H9 (cell line): ENCODE results near the gene NRK. TPM values are rescaled to one million over a fixed set of nuclear protein-coding genes. Genes with fewer than 3 reads are reported as not detected.
A peak's percentile ranks its signal among the peaks of the same experiment; 100 is the strongest.
"Not testable (repeated sequence)": the region's sequence is repeated elsewhere in the genome, so short reads cannot be mapped to it uniquely, and the experiment has no call there.

Experiments
- DNase-seq: peaks from one replicate; pipeline ENCODE4 v3.0.0-alpha.2; 2017
- H2AFZ ChIP-seq: one replicate; pipeline ENCODE4 v1.6.1; 2013; ENCODE audit warnings: mild to moderate bottlenecking, low read length, control low read depth, moderate library complexity
- H2AK5ac ChIP-seq: 2 replicates; pipeline ENCODE4 v1.6.1; 2013; ENCODE audit warnings: low read length, control low read depth, mixed read lengths; ENCODE audit not compliant: insufficient read length
- H2BK120ac ChIP-seq: one replicate; pipeline ENCODE4 v1.6.1; 2013; ENCODE audit warnings: low read depth, mild to moderate bottlenecking, low read length, control low read depth, inconsistent platforms; ENCODE audit not compliant: poor library complexity, severe bottlenecking
- H2BK12ac ChIP-seq: 2 replicates; pipeline ENCODE4 v1.6.1; 2013; ENCODE audit warnings: low read length, control low read depth, mixed read lengths, low read depth; ENCODE audit not compliant: insufficient read length
- H2BK15ac ChIP-seq: 2 replicates; pipeline ENCODE4 v1.6.1; 2013; ENCODE audit warnings: low read depth, low read length, control low read depth
- H2BK20ac ChIP-seq: one replicate; pipeline ENCODE4 v1.6.1; 2013; ENCODE audit warnings: low read depth, mild to moderate bottlenecking, low read length, control low read depth, inconsistent platforms; ENCODE audit not compliant: poor library complexity, severe bottlenecking
- H2BK5ac ChIP-seq: 2 replicates; pipeline ENCODE4 v1.6.1; 2013; ENCODE audit warnings: low read length, control low read depth, mixed read lengths; ENCODE audit not compliant: insufficient read length
- H3K14ac ChIP-seq: 2 replicates; pipeline ENCODE4 v1.6.1; 2013; ENCODE audit warnings: low read length, control low read depth; ENCODE audit not compliant: insufficient read depth
- H3K18ac ChIP-seq: 2 replicates; pipeline ENCODE4 v1.6.1; 2013; ENCODE audit warnings: low read depth, mild to moderate bottlenecking, mixed read lengths, low read length, control low read depth; ENCODE audit not compliant: insufficient read length
- H3K23ac ChIP-seq: 2 replicates; pipeline ENCODE4 v1.6.1; 2013; ENCODE audit warnings: low read length, control low read depth, mixed read lengths, low read depth; ENCODE audit not compliant: insufficient read length
- H3K23me2 ChIP-seq: 2 replicates; pipeline ENCODE4 v1.6.1; 2013; ENCODE audit warnings: low read depth, mild to moderate bottlenecking, mixed read lengths, low read length, control low read depth; ENCODE audit not compliant: insufficient read length, poor library complexity, severe bottlenecking
- H3K27ac ChIP-seq: 2 replicates; pipeline ENCODE4 v1.5.1; 2013; ENCODE audit warnings: low read length, control low read depth, mixed read lengths, low read depth; ENCODE audit not compliant: insufficient read length
- H3K27me3 ChIP-seq: 2 replicates; pipeline ENCODE4 v1.6.1; 2013; ENCODE audit warnings: low read length, control low read depth, inconsistent platforms; ENCODE audit not compliant: insufficient read depth
- H3K4ac ChIP-seq: 2 replicates; pipeline ENCODE4 v1.6.1; 2013; ENCODE audit warnings: low read depth, mild to moderate bottlenecking, control low read depth, inconsistent platforms, low read length, moderate library complexity
- H3K4me1 ChIP-seq: 2 replicates; pipeline ENCODE4 v1.6.1; 2013; ENCODE audit warnings: low read length, control low read depth, inconsistent platforms; ENCODE audit not compliant: insufficient read depth
- H3K4me2 ChIP-seq: 2 replicates; pipeline ENCODE4 v1.6.1; 2013; ENCODE audit warnings: low read length, control low read depth, mixed read lengths; ENCODE audit not compliant: insufficient read length, insufficient read depth
- H3K56ac ChIP-seq: 2 replicates; pipeline ENCODE4 v1.6.1; 2013; ENCODE audit warnings: low read depth, mild to moderate bottlenecking, mixed read lengths, low read length, control low read depth; ENCODE audit not compliant: insufficient read length
- H3K79me1 ChIP-seq: 2 replicates; pipeline ENCODE4 v1.6.1; 2013; ENCODE audit warnings: low read depth, mild to moderate bottlenecking, moderate library complexity, low read length, control low read depth, inconsistent platforms; ENCODE audit not compliant: insufficient read depth, poor library complexity, severe bottlenecking
- H3K79me2 ChIP-seq: 2 replicates; pipeline ENCODE4 v1.6.1; 2013; ENCODE audit warnings: low read length, control low read depth, inconsistent platforms; ENCODE audit not compliant: insufficient read depth
- H3K9ac ChIP-seq: 2 replicates; pipeline ENCODE4 v1.6.1; 2013; ENCODE audit warnings: low read length, control low read depth, mixed read lengths; ENCODE audit not compliant: insufficient read length; ENCODE audit errors: extremely low read depth
- H3K9me3 ChIP-seq: one replicate; pipeline ENCODE4 v1.6.1; 2013; ENCODE audit warnings: low read depth, low read length, inconsistent platforms; ENCODE audit not compliant: control insufficient read depth
- H3T11ph ChIP-seq: one replicate; pipeline ENCODE4 v1.6.1; 2013; ENCODE audit warnings: mild to moderate bottlenecking, low read length, control low read depth, inconsistent platforms
- H4K20me1 ChIP-seq: one replicate; pipeline ENCODE4 v1.6.1; 2013; ENCODE audit not compliant: control insufficient read depth, insufficient read length, insufficient read depth
- H4K5ac ChIP-seq: 2 replicates; pipeline ENCODE4 v1.6.1; 2013; ENCODE audit warnings: low read depth, mild to moderate bottlenecking, mixed read lengths, low read length, control low read depth; ENCODE audit not compliant: insufficient read length
- H4K8ac ChIP-seq: replicated peaks from 2 replicates; pipeline ENCODE4 v1.6.1; 2013; ENCODE audit warnings: low read length, control low read depth, mixed read lengths, low read depth; ENCODE audit not compliant: insufficient read length
- H4K91ac ChIP-seq: 2 replicates; pipeline ENCODE4 v1.6.1; 2013; ENCODE audit warnings: low read depth, mild to moderate bottlenecking, moderate library complexity, mixed read lengths, low read length, control low read depth; ENCODE audit not compliant: insufficient read length
- H3K27ac Mint-ChIP-seq, 3 experiments: 2 replicates in 2 of 3; 3 replicates in 1 of 3; pipeline ENCODE4 v1.8.0; 2020 to 2021; ENCODE audit warnings: mixed read lengths in 3 of 3, mild to moderate bottlenecking in 1 of 3, moderate library complexity in 1 of 3
- H3K27me3 Mint-ChIP-seq: 2 replicates; pipeline ENCODE4 v1.8.0; 2021; ENCODE audit warnings: low read depth, mild to moderate bottlenecking, moderate library complexity, mixed read lengths
- H3K36me3 Mint-ChIP-seq, 3 experiments: 2 replicates in 2 of 3; 3 replicates in 1 of 3; pipeline ENCODE4 v1.8.0; 2020 to 2021; ENCODE audit warnings: low read depth in 3 of 3, mixed read lengths in 3 of 3; ENCODE audit not compliant: insufficient read depth in 1 of 3
- H3K4me1 Mint-ChIP-seq, 2 experiments: 2 replicates each; pipeline ENCODE4 v1.8.0; 2020; ENCODE audit warnings: mixed read lengths in 2 of 2
- H3K4me3 Mint-ChIP-seq, 2 experiments: 2 replicates in 1 of 2; 3 replicates in 1 of 2; pipeline ENCODE4 v1.8.0; 2020 to 2021; ENCODE audit warnings: mild to moderate bottlenecking in 2 of 2, mixed read lengths in 2 of 2, moderate library complexity in 1 of 2
- H3K9me3 Mint-ChIP-seq, 2 experiments: 2 replicates in 1 of 2; 3 replicates in 1 of 2; pipeline ENCODE4 v1.8.0; 2020; ENCODE audit warnings: mild to moderate bottlenecking in 2 of 2, mixed read lengths in 2 of 2, moderate library complexity in 1 of 2
- WGBS: extraction: QIAGEN DNeasy Blood & Tissue Kit; methylation state at CpG from one replicate; pipeline ENCODE4 v1.1.7; 2013; ENCODE audit warnings: missing lambda C conversion rate, low lambda C conversion rate, mixed read lengths; ENCODE audit not compliant: insufficient read length; ENCODE audit errors: extremely low coverage; 5-methylcytosine and 5-hydroxymethylcytosine counted together
- total RNA-seq: library from RNA; stranded (reverse); gene quantifications from 2 replicates; pipeline ENCODE4 v1.2.1, GENCODE V29; 2021
- TF ChIP-seq, protein P1 (sequence below): fragments of 200-600 bp; sonication (generic); conservative IDR thresholded peaks from 3 replicates; pipeline ENCODE4 v1.8.0; 2021; ENCODE audit warnings: antibody characterized with exemption, mild to moderate bottlenecking

NRK gene
- total RNA-seq, 1 experiment from 2014 or later: 1.4 TPM

DNA sequence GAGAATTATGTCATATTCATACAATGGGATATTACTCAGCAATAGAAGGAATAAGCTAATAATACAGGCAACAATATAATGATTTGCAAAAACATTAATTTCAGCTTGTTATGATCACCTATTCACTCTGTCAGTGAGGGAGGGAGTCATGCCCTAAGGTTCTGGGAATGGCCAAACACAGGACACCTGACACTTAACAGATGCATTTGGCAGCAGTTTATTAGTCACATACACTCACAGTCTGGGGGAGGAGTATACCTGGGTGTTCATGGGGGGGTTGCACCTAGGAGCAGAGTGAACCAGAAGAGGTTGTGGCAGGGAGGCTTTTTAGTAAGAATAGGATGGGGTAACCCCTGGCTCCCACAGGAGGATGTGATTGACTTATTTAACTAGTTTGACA is 177.9 kb downstream of the NRK start:
- Histone ChIP-seq H3T11ph (no peak overlapping the region), H2BK12ac (no peak overlapping the region), H3K27ac (no peak overlapping the region), H3K79me2 (no peaks in the 10 kb centered on the region), H3K18ac (no peak overlapping the region), H2BK20ac (no peak overlapping the region), H3K4me2 (no peak overlapping the region), H3K9me3 (peaks cover 8% of the 10 kb centered on the region), H3K27me3 (no peaks in the 10 kb centered on the region), H3K9ac (no peak overlapping the region), H4K5ac (no peak overlapping the region), H3K4me1 (no peaks in the 10 kb centered on the region), H2BK120ac (no peak overlapping the region), H3K23ac (no peak overlapping the region), H4K20me1 (no peaks in the 10 kb centered on the region), H2BK15ac (no peak overlapping the region), H3K23me2 (no peaks in the 10 kb centered on the region), H2AK5ac (no peak overlapping the region), H4K91ac (no peak overlapping the region), H3K56ac (no peak overlapping the region), H3K79me1 (no peaks in the 10 kb centered on the region), H4K8ac (no peak overlapping the region), H2BK5ac (no peak overlapping the region), H3K14ac (no peak overlapping the region), H3K4ac (no peak overlapping the region), H2AFZ (no peak overlapping the region)
- H3K4me3 Mint-ChIP-seq: no peak overlapping the region
- peak overlapping the region in 1 of 3 experiments; percentile 50; a peak in 1 of 7 replicates for H3K27ac Mint-ChIP-seq
- H3K36me3 Mint-ChIP-seq: peaks cover 0 to 4% (median 0%) of the 10 kb centered on the region in 3 experiments; a peak in 3 of 7 replicates
- H3K9me3 Mint-ChIP-seq: peaks cover 44 to 79% of the 10 kb centered on the region in 2 experiments
- TF ChIP-seq, protein P1, sequence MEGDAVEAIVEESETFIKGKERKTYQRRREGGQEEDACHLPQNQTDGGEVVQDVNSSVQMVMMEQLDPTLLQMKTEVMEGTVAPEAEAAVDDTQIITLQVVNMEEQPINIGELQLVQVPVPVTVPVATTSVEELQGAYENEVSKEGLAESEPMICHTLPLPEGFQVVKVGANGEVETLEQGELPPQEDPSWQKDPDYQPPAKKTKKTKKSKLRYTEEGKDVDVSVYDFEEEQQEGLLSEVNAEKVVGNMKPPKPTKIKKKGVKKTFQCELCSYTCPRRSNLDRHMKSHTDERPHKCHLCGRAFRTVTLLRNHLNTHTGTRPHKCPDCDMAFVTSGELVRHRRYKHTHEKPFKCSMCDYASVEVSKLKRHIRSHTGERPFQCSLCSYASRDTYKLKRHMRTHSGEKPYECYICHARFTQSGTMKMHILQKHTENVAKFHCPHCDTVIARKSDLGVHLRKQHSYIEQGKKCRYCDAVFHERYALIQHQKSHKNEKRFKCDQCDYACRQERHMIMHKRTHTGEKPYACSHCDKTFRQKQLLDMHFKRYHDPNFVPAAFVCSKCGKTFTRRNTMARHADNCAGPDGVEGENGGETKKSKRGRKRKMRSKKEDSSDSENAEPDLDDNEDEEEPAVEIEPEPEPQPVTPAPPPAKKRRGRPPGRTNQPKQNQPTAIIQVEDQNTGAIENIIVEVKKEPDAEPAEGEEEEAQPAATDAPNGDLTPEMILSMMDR: no peak
- H3K4me1 Mint-ChIP-seq: no peaks in the 10 kb centered on the region
- no peaks in the 10 kb centered on the region; the same call in 1 of the 2 replicates for H3K27me3 Mint-ChIP-seq
- DNase-seq: no peak

DNA sequence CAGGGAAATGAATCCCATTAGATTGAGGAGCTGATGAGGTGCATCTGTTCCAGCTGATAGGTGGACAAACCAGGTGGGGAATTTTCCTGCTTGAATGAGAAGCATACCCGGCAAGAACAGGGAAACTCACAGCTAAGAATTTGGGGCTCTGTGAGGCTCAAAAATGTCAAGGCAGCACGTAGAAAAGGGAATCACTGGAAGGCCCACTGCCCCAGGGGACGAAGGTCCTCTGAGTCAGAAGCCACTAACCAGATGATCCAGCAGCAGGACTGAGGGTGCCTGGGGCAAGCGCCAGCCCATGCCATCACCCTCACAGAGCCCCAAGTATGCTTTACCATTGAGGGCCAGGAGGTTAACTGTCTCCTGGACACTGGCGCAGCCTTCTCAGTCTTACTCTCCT is 178.3 kb downstream of the NRK start:
- H4K5ac ChIP-seq, H4K91ac ChIP-seq, H3K23me2 ChIP-seq, H2BK120ac ChIP-seq, H3K56ac ChIP-seq, H3K27me3 ChIP-seq, H3K27me3 Mint-ChIP-seq, H2AK5ac ChIP-seq, DNase-seq, H2AFZ ChIP-seq, H3K9ac ChIP-seq, H3K23ac ChIP-seq, H3K14ac ChIP-seq, H2BK5ac ChIP-seq, H3K27ac ChIP-seq, H4K20me1 ChIP-seq, H3K27ac Mint-ChIP-seq, H3K36me3 Mint-ChIP-seq, H2BK15ac ChIP-seq, H3K4me1 ChIP-seq, H3K4me2 ChIP-seq, H4K8ac ChIP-seq, H3T11ph ChIP-seq, H2BK12ac ChIP-seq, H3K18ac ChIP-seq, H2BK20ac ChIP-seq, H3K79me2 ChIP-seq, H3K4ac ChIP-seq, H3K4me1 Mint-ChIP-seq, H3K79me1 ChIP-seq, H3K9me3 ChIP-seq, H3K4me3 Mint-ChIP-seq: not testable (repeated sequence)
- H3K9me3 Mint-ChIP-seq: peaks cover 42 to 78% of the 10 kb centered on the region in 2 experiments
- WGBS: no CpG with 5 or more reads among the region's 5 CpGs
